Measurements from ENCODE around the gene HS6ST2. TPM values are rescaled to one million over a fixed set of nuclear protein-coding genes. Genes with fewer than 3 reads are reported as not detected.

Gene HS6ST2
- total RNA-seq, 2 experiments from 2014 or later = 0.18 to 0.38 TPM

DNA sequence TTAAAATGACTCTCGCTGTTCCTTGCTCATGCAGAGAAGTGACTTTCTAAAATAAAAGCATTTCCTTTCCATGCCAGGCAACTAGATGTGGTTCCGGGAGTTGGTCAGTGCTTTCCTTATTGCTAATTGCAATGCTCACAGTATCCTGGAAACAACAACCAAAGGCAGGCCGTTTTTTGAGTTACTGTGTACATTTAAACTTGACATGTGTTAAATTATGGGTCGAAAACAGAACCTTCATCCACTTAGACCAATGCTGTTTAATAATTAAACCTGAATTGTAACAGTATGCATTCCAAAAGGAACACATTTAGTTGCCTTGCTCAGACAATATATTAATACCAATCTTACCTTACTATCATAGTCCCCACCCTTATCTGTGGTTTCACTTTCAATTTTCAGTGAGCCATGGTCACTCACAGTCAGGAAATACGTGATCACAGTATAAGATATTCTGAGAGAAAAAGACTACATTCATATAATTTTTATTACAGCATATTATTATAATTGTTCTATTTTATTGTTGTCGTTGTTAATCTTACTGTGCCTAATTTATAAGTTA lies 102.6 kb downstream of the HS6ST2 start:
- peaks cover 9% of the 10 kb centered on the region for H3K9me3 Mint-ChIP-seq
- CTCF ChIA-PET = no interaction called here
- H3K27ac Mint-ChIP-seq = no peak overlapping the region
- POLR2A ChIA-PET = no interaction called here
- no peaks in the 10 kb centered on the region for H3K27me3 Mint-ChIP-seq
- no peak overlapping the region for H3K4me3 Mint-ChIP-seq
- peaks cover 6% of the 10 kb centered on the region for H3K36me3 Mint-ChIP-seq (ENCODE audit: low read depth)
- no peak for DNase-seq
- peaks cover 45% of the 10 kb centered on the region for H3K4me1 Mint-ChIP-seq

DNA sequence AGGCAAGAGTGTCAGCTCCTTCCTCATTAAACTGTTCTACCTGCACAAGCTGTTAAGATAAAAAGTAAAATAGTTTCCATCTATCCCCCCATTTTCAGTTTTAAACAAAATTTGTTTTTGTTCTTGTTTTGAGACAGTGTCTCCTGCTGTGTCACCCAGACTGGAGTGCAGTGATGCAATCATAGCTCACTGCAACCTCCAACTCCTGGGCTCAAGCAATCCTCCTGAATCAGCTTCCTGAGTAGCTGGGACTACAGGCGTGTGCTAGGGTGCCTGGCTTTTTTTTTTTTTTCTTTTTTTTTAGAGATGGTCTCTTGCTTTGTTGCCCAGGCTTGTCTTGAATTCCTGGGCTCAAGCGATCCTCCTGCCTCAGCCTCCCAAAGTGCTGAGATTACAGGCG lies 105.4 kb downstream of the HS6ST2 start:
- Mint-ChIP-seq H3K36me3 (ENCODE audit: low read depth) (peaks cover 3% of the 10 kb centered on the region), H3K9me3 (peaks cover 4% of the 10 kb centered on the region), H3K27ac (no peak overlapping the region), H3K27me3 (peaks cover 12% of the 10 kb centered on the region), H3K4me1 (peaks cover 24% of the 10 kb centered on the region), H3K4me3 (no peak overlapping the region)
- POLR2A ChIA-PET = no interaction called here
- no peak for DNase-seq
- CTCF ChIA-PET = interaction anchor here (0.5 kb wide), 1 partner anchor 97 kb away, joined by 3 read pairs; no protein-coding TSS in a partner anchor

DNA sequence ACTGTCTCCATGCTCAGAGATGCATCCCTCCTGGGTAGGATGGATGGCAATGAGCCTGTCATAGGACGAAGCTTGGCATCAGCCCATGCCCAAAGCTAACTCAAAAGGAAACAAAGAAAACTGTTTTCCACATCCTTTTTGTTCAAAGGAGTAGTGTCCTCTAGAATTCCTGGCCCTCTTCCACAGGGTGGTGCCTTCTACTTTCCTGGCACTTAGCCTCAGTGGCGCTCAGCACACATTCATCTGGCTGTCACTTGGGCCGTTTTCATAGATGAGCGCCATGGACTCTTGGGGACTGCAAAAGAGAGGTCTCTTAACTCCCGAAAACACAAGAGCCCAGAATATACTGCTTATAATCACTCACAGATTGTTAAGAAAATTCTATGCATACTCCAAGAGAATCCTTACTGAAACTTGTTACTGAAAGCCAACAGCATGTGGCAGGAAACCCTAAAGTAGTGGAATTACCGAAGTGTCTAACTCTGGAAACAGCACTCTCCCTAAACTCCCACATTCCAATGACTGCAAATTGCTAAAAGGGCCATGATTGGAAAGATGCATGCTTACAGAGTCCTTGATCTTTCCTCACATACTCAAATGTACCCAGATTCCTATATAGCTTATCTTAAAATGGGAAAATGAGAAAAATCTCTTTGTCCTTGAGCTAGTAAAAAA lies 110.0 kb downstream of the HS6ST2 start:
- Mint-ChIP-seq H3K27ac (no peak overlapping the region), H3K36me3 (ENCODE audit: low read depth) (no peaks in the 10 kb centered on the region), H3K9me3 (no peaks in the 10 kb centered on the region), H3K27me3 (peaks cover 18% of the 10 kb centered on the region), H3K4me3 (no peak overlapping the region), H3K4me1 (peaks cover 2% of the 10 kb centered on the region)
- ChIA-PET CTCF (no interaction called here), POLR2A (no interaction called here)
- no peak for DNase-seq

DNA sequence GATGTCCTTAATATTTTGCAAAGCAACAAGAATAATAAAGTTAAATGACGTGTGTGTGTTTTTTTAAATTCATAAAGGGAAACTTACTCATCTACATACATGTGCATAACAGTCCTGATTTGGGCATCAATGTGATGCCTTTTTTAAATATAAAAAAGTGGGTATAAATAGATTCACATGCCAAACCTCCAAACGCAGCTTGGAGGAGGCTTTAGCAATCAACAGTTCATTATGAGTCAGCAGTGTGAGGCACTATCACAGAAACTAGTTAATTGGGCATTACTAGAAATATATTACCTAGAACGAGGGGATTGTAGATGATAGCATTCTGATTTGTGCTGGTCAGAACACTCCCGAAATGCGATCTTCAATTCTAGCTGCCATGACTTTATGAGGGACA lies 115.1 kb downstream of the HS6ST2 start:
- Mint-ChIP-seq H3K9me3 (no peaks in the 10 kb centered on the region), H3K4me3 (no peak overlapping the region), H3K27me3 (peaks cover 8% of the 10 kb centered on the region), H3K27ac (no peak overlapping the region), H3K36me3 (ENCODE audit: low read depth) (no peaks in the 10 kb centered on the region), H3K4me1 (no peaks in the 10 kb centered on the region)
- ChIA-PET POLR2A (no interaction called here), CTCF (no interaction called here)
- no peak for DNase-seq

- Mint-ChIP-seq H3K36me3 (ENCODE audit: low read depth) (no peaks in the 10 kb centered on the region), H3K27ac (no peak overlapping the region), H3K4me3 (no peak overlapping the region), H3K4me1 (no peaks in the 10 kb centered on the region), H3K27me3 (peaks cover 9% of the 10 kb centered on the region), H3K9me3 (no peaks in the 10 kb centered on the region)
- no peak for DNase-seq
- POLR2A ChIA-PET = no interaction called here
- CTCF ChIA-PET = no interaction called here
These were observed 115.8 kb downstream of the HS6ST2 start for GRCh38 chrX:132842460-132843238.

GRCh38 chrX:132837967-132838366 lies 120.5 kb downstream of the HS6ST2 start:
- no peaks in the 10 kb centered on the region for H3K4me1 Mint-ChIP-seq
- ChIA-PET POLR2A (no interaction called here), CTCF (no interaction called here)
- no peak for DNase-seq
- no peaks in the 10 kb centered on the region for H3K36me3 Mint-ChIP-seq (ENCODE audit: low read depth)
- H3K4me3 Mint-ChIP-seq = no peak overlapping the region
- H3K27ac Mint-ChIP-seq = no peak overlapping the region
- H3K9me3 Mint-ChIP-seq = no peaks in the 10 kb centered on the region
- H3K27me3 Mint-ChIP-seq = peaks cover 8% of the 10 kb centered on the region

GRCh38 chrX:132837126-132837525 lies 121.3 kb downstream of the HS6ST2 start:
- no peaks in the 10 kb centered on the region for H3K36me3 Mint-ChIP-seq (ENCODE audit: low read depth)
- peaks cover 8% of the 10 kb centered on the region for H3K27me3 Mint-ChIP-seq
- no peaks in the 10 kb centered on the region for H3K9me3 Mint-ChIP-seq
- DNase-seq = no peak
- CTCF ChIA-PET = no interaction called here
- POLR2A ChIA-PET = no interaction called here
- no peak overlapping the region for H3K27ac Mint-ChIP-seq
- H3K4me3 Mint-ChIP-seq = no peak overlapping the region
- no peaks in the 10 kb centered on the region for H3K4me1 Mint-ChIP-seq

GRCh38 chrX:132836471-132836870 lies 122.0 kb downstream of the HS6ST2 start:
- H3K9me3 Mint-ChIP-seq = no peaks in the 10 kb centered on the region
- DNase-seq = no peak
- ChIA-PET POLR2A (no interaction called here), CTCF (no interaction called here)
- no peaks in the 10 kb centered on the region for H3K36me3 Mint-ChIP-seq (ENCODE audit: low read depth)
- no peak overlapping the region for H3K27ac Mint-ChIP-seq
- no peaks in the 10 kb centered on the region for H3K4me1 Mint-ChIP-seq
- H3K4me3 Mint-ChIP-seq = no peak overlapping the region
- H3K27me3 Mint-ChIP-seq = peaks cover 8% of the 10 kb centered on the region

DNA sequence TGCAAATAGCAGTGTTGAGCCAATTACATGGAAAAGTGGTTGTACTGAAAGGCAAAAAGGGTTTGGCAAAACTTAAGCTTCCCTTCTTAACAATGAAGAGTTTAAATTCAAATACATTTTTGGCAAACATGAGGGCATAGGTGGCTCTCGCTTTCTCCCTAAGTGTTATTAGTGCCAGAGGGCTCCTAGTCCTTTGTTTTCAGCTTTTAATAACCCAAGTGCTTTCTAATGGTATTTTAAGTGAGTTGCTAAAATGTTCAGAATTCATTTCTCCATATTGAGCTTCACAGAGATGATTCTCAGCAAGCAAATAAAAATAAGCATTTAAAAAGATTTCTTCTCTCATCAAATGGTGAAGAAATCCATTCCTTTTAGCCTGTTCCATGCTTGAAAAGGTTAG lies 123.7 kb downstream of the HS6ST2 start:
- Mint-ChIP-seq H3K4me1 (no peaks in the 10 kb centered on the region), H3K27me3 (peaks cover 5% of the 10 kb centered on the region), H3K9me3 (no peaks in the 10 kb centered on the region), H3K27ac (no peak overlapping the region), H3K4me3 (no peak overlapping the region), H3K36me3 (ENCODE audit: low read depth) (no peaks in the 10 kb centered on the region)
- POLR2A ChIA-PET = no interaction called here
- DNase-seq = no peak
- CTCF ChIA-PET = no interaction called here

- Mint-ChIP-seq H3K9me3 (no peaks in the 10 kb centered on the region), H3K27me3 (peaks cover 5% of the 10 kb centered on the region), H3K27ac (no peak overlapping the region), H3K4me1 (no peaks in the 10 kb centered on the region), H3K36me3 (ENCODE audit: low read depth) (no peaks in the 10 kb centered on the region), H3K4me3 (no peak overlapping the region)
- POLR2A ChIA-PET = no interaction called here
- CTCF ChIA-PET = no interaction called here
- DNase-seq = no peak
These were observed 124.3 kb downstream of the HS6ST2 start for GRCh38 chrX:132834109-132834508.

GRCh38 chrX:132833373-132833772 lies 125.1 kb downstream of the HS6ST2 start:
- Mint-ChIP-seq H3K4me3 (no peak overlapping the region), H3K27me3 (peaks cover 5% of the 10 kb centered on the region), H3K4me1 (no peaks in the 10 kb centered on the region), H3K9me3 (no peaks in the 10 kb centered on the region), H3K36me3 (ENCODE audit: low read depth) (no peaks in the 10 kb centered on the region), H3K27ac (no peak overlapping the region)
- DNase-seq = no peak
- ChIA-PET POLR2A (no interaction called here), CTCF (no interaction called here)

DNA sequence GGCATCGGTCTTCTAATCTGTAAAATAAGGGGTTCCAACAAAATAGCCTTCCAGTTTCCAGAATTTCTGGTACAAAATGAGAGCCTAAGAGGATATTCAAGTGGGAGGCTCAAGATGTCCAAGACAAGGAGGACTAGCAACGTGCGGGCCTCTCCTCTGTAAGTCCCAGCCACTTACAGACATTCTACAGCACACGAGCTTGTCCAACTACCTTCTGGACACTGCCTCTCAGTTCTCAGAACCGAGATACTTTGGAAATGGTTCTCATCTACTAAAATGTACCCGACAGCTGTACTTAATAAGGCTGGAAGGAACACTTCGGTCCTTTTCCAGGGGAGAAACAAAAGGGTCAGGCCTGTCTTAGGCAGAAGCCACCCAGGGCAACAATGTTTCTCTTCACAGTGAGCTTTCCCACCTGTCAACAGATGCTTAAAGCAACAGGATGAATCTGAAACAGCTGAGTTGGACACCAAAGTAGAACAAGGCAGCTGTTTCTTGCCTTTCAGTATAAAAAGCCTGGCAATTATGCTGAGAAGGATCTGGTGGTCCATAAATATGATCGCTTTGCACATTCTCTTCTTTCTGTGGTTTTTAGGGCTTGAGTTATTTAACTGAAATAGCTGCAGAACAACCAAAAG lies 127.0 kb downstream of the HS6ST2 start:
- H3K4me3 Mint-ChIP-seq = no peak overlapping the region
- POLR2A ChIA-PET = no interaction called here
- CTCF ChIA-PET = interaction anchor here (1.9 kb wide), 1 partner anchor 9 kb away, joined by 6 read pairs; no protein-coding TSS in a partner anchor

DNA sequence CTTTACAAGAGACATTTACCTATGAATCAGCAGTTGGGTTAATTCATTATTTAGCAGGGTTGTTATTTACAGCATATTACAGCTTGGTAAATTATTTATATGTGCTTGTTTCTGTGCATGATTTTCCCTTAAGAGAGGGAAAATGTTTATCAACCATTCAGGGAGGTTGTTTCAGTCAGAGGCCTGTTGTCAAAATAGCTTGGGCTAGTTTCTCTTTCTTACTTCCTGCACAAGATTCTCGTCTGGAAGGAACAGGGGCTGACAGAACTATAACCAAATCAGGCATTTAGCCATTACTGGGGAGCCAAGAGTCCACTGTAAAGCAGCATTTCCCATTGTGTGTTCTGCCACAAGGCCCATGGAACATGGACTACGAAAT lies 135.8 kb downstream of the HS6ST2 start:
- ChIA-PET CTCF (interaction anchor here (1.3 kb wide), 1 partner anchor 9 kb away, joined by 6 read pairs; no protein-coding TSS in a partner anchor), POLR2A (no interaction called here)
- no peak for DNase-seq
- Mint-ChIP-seq H3K9me3 (no peaks in the 10 kb centered on the region), H3K27ac (no peak overlapping the region), H3K36me3 (ENCODE audit: low read depth) (no peaks in the 10 kb centered on the region), H3K27me3 (no peaks in the 10 kb centered on the region), H3K4me3 (no peak overlapping the region), H3K4me1 (no peaks in the 10 kb centered on the region)

More for the DNA sequence above, 127.0 kb downstream of the HS6ST2 start:
- H3K27me3 Mint-ChIP-seq = no peaks in the 10 kb centered on the region
- H3K9me3 Mint-ChIP-seq = no peaks in the 10 kb centered on the region
- no peak for DNase-seq
- no peak overlapping the region for H3K27ac Mint-ChIP-seq
- H3K36me3 Mint-ChIP-seq (ENCODE audit: low read depth) = no peaks in the 10 kb centered on the region
- no peaks in the 10 kb centered on the region for H3K4me1 Mint-ChIP-seq

Measured in activated CD4-positive, alpha-beta memory T cell treated with anti-CD3 and anti-CD28 coated beads, Interleukin-2, amount 10 ng/mL, durations not matched to agents 7 days and 5 days (primary cell).